ENCODE results near the gene EHBP1. TPM values are rescaled to one million over a fixed set of nuclear protein-coding genes. Genes with fewer than 3 reads are reported as not detected.

EHBP1 gene
- total and polyA plus RNA-seq, 2 experiments from 2014 or later, result 11.7 to 30.8 TPM

DNA sequence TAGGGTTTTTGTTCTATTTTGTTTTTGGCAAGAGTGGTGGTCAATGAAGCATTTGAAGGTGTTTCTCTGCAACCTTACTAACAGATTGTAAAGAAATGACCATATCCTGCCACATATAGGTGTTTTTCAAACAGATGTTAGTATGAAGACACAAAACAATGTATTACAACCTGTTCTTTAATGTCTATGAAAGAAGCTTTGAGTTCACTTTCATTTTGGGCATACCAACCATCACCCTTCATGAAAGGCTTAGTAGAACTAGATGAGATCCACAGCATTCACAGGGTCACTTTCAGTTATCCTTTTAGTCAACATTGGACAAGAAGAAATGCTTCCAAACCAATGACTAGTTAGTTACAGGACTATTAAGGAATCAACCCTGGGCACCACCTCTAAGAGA, 95.1 kb downstream of the EHBP1 start:
- H3K27ac ChIP-seq, result no peak overlapping the region
- no peaks in the 10 kb centered on the region for H3K4me1 ChIP-seq (ENCODE audit: low read depth)
- H3K27me3 ChIP-seq, result no peaks in the 10 kb centered on the region
- no peak for DNase-seq (ENCODE audit: low read depth in 1 of 2, low spot score in 1 of 2)
- TF ChIP-seq, protein P1, sequence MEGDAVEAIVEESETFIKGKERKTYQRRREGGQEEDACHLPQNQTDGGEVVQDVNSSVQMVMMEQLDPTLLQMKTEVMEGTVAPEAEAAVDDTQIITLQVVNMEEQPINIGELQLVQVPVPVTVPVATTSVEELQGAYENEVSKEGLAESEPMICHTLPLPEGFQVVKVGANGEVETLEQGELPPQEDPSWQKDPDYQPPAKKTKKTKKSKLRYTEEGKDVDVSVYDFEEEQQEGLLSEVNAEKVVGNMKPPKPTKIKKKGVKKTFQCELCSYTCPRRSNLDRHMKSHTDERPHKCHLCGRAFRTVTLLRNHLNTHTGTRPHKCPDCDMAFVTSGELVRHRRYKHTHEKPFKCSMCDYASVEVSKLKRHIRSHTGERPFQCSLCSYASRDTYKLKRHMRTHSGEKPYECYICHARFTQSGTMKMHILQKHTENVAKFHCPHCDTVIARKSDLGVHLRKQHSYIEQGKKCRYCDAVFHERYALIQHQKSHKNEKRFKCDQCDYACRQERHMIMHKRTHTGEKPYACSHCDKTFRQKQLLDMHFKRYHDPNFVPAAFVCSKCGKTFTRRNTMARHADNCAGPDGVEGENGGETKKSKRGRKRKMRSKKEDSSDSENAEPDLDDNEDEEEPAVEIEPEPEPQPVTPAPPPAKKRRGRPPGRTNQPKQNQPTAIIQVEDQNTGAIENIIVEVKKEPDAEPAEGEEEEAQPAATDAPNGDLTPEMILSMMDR (IDR thresholded peaks at IDR 0.05; ENCODE audit: low read depth, low read length), result no peak
- no peaks in the 10 kb centered on the region for H3K36me3 ChIP-seq
- H3K9me3 ChIP-seq (ENCODE audit: low read depth), result no peaks in the 10 kb centered on the region
- no peak overlapping the region for H3K4me3 ChIP-seq

DNA sequence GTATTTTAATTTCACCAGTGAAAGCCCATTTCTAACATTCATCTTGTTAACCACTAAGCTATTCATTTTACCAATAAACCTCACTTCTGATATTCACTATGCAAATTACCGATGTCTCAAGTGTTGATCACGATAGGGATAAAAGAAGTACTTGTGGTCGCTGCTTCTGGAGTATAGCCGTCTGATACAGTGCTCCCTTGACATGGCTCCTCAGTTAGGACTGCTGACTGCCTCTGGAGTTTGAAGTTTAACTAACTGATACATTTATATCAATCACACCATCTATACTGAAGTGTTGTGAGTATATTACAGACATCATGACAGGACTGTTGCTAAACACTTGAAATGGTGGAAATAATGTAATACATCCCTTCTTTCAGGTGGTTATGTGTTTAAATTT, 95.6 kb downstream of the EHBP1 start:
- Histone ChIP-seq H3K4me3 (no peak overlapping the region), H3K36me3 (no peaks in the 10 kb centered on the region), H3K4me1 (ENCODE audit: low read depth) (no peaks in the 10 kb centered on the region), H3K27ac (no peak overlapping the region), H3K27me3 (no peaks in the 10 kb centered on the region), H3K9me3 (ENCODE audit: low read depth) (no peaks in the 10 kb centered on the region)
- TF ChIP-seq, protein P1 (IDR thresholded peaks at IDR 0.05; ENCODE audit: low read depth, low read length), result no peak
- no peak for DNase-seq (ENCODE audit: low read depth in 1 of 2, low spot score in 1 of 2)

DNA sequence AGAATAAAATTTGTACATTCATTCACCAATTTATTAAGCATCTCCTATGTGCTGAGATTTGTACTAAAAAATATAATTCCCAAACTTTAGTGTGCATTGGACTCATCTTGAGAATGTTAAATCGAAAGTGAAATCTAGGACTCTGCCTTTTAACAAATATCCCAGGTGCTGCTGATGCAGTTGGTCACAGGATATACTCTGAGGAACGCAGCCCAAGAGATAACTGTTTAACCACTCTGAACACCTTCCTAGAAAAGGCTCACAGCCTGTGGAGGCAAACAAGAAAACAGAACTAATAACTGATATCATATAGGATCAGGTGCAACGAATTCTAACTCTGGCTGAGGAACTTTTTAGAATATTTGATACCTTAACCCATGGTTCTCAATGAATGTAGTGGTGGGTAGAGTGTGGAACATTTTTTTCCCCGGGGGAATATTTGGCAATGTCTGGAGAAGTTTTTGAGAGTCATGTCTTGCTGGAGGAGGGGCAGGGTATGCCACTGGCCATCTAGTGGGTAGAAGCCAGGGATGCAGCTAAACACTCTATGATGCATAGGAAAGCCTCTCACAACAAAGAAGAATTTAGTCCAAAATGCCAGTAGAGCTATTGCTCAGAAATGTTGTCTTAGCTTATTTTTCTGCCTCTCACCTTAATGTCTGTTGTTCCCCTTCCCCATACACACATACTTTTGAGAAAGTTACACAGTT, 96.5 kb downstream of the EHBP1 start:
- Histone ChIP-seq H3K4me1 (ENCODE audit: low read depth) (no peaks in the 10 kb centered on the region), H3K27me3 (no peaks in the 10 kb centered on the region), H3K36me3 (no peaks in the 10 kb centered on the region), H3K4me3 (no peak overlapping the region), H3K27ac (no peak overlapping the region), H3K9me3 (ENCODE audit: low read depth) (no peaks in the 10 kb centered on the region)
- DNase-seq (ENCODE audit: low read depth in 1 of 2, low spot score in 1 of 2), result no peak
- TF ChIP-seq, protein P1 (IDR thresholded peaks at IDR 0.05; ENCODE audit: low read depth, low read length), result peak; percentile 11

DNA sequence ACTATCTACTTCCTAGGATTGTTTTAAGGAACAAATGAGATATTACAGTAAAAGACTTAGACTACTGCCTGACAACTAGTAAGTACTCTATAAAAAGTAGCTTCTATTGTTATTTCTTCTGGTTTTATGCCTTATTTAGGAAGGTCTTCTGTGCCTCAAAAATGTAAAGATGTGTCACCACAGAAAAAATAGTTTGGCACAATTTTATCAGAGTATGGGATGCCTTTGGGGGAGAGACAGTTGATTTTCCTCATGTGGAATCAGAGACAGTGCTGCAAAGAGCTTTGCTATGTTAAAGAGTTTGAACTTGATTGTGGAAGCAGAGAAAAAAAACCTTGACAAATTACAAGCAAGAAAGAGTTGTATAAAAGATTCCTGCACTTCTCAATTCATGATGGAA, 98.4 kb downstream of the EHBP1 start:
- H3K27ac ChIP-seq, result no peak overlapping the region
- TF ChIP-seq, protein P1 (IDR thresholded peaks at IDR 0.05; ENCODE audit: low read depth, low read length), result no peak
- H3K36me3 ChIP-seq, result no peaks in the 10 kb centered on the region
- no peak for DNase-seq (ENCODE audit: low read depth in 1 of 2, low spot score in 1 of 2)
- no peaks in the 10 kb centered on the region for H3K9me3 ChIP-seq (ENCODE audit: low read depth)
- H3K27me3 ChIP-seq, result no peaks in the 10 kb centered on the region
- H3K4me3 ChIP-seq, result no peak overlapping the region
- no peaks in the 10 kb centered on the region for H3K4me1 ChIP-seq (ENCODE audit: low read depth)

DNA sequence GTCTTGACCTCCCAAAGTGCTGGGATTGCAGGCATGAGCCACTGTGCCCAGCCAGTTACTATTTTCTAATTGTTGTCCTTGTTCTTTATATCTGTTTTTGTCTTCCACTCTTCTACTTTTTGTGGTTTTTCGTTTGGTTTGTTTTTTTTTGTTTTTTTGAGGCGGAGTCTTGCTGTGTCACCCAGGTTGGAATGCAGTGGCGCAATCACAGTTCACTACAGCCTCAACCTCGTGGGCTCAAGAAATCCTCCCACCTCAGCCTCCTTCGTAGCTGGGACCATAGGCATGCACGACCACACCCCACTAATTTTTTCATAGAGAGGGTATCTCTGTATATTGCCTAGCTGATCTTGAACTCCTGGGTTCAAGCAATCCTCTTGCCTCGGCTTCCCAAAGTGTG, 100.7 kb downstream of the EHBP1 start:
- no peak overlapping the region for H3K27ac ChIP-seq
- peak in 1 of 2 donors; percentile 29 for DNase-seq (ENCODE audit: low read depth in 1 of 2, low spot score in 1 of 2)
- no peaks in the 10 kb centered on the region for H3K9me3 ChIP-seq (ENCODE audit: low read depth)
- no peaks in the 10 kb centered on the region for H3K36me3 ChIP-seq
- TF ChIP-seq, protein P1 (IDR thresholded peaks at IDR 0.05; ENCODE audit: low read depth, low read length), result no peak
- H3K4me3 ChIP-seq, result no peak overlapping the region
- no peaks in the 10 kb centered on the region for H3K4me1 ChIP-seq (ENCODE audit: low read depth)
- no peaks in the 10 kb centered on the region for H3K27me3 ChIP-seq
